Stimulated activated CD8-positive, alpha-beta memory T cell treated with anti-CD3 and anti-CD28 coated beads, Interleukin-7, amount 100 ng/mL, for 1 hour (primary cell): ENCODE data around the gene ZNF276.
A peak's percentile ranks its signal among the peaks of the same experiment; 100 is the strongest.
"Not testable (repeated sequence)": the region's sequence is repeated elsewhere in the genome, so short reads cannot be mapped to it uniquely, and the experiment has no call there.

Source experiments
- DNase-seq, 2 donors: peaks; one replicate each; pipeline ENCODE4 v3.0.0-alpha.2; 2020; ENCODE audit warnings: low read depth in 2 of 2

The ZNF276 gene, protein sequence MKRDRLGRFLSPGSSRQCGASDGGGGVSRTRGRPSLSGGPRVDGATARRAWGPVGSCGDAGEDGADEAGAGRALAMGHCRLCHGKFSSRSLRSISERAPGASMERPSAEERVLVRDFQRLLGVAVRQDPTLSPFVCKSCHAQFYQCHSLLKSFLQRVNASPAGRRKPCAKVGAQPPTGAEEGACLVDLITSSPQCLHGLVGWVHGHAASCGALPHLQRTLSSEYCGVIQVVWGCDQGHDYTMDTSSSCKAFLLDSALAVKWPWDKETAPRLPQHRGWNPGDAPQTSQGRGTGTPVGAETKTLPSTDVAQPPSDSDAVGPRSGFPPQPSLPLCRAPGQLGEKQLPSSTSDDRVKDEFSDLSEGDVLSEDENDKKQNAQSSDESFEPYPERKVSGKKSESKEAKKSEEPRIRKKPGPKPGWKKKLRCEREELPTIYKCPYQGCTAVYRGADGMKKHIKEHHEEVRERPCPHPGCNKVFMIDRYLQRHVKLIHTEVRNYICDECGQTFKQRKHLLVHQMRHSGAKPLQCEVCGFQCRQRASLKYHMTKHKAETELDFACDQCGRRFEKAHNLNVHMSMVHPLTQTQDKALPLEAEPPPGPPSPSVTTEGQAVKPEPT

DNA sequence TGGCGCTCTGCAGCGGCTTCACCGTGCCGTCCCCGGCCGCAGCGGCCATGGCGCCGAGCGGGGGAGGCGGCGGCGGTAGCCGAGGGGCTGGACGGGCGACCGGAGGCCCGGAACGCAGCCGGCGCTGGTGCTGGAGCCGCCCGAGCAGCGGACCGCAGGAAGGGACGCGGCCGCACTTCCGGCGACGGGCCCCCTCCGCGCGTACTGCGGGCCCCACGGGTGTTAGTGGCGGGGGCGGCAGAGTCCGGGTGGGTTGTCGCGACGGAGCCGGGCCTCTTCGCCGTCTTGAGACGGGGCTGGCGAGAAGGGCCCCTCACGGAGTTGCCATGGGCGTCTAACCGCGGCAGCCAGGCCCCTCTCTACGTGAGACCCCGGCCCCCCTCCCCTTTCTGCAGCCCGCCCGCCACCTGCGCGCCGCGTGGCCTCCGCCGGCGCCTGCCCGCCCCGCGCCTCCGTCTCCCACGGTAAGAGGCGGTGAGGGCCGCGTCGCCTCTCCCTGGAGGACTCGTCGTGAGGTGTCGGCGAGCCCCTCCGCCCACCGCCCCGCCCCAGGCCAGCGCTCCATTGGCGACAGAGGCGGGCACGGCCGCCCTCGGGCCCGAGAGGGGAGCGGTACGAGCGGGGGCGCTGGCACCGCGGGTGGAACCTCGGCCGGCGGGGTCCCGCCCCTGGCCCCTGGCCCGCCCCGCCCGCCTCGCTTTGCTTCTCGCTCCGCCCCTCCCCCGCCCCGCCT, at the start of gene ZNF276, which contains the start of gene VPS9D1:
Gene ZNF276, plus strand, starts transcription at position 725 of the 733 bp plus-strand sequence. CDS start 104 bp downstream, outside the sequence.
Gene VPS9D1, minus strand, starts transcription at position 86 of the 733 bp plus-strand sequence. Its CDS starts 37 bp downstream, at position 49.
- peak; percentile 63 to 74 for DNase-seq

DNA sequence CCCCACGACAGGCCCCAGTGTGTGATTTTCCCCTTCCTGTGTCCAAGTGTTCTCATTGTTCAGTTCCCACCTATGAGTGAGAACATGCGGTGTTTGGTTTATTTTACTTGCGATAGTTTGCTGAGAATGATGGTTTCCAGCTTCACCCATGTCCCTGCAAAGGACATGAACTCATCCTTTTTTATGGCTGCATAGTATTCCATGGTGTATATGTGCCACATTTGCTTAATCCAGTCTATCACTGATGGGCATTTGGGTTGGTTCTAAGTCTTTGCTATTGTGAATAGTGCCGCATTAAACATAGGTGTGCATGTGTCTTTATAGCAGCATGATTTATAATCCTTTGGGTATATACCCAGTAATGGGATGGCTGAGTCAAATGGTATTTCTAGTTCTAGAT, 49.8 kb upstream of the ZNF276 start:
- DNase-seq: not testable (repeated sequence)

DNA sequence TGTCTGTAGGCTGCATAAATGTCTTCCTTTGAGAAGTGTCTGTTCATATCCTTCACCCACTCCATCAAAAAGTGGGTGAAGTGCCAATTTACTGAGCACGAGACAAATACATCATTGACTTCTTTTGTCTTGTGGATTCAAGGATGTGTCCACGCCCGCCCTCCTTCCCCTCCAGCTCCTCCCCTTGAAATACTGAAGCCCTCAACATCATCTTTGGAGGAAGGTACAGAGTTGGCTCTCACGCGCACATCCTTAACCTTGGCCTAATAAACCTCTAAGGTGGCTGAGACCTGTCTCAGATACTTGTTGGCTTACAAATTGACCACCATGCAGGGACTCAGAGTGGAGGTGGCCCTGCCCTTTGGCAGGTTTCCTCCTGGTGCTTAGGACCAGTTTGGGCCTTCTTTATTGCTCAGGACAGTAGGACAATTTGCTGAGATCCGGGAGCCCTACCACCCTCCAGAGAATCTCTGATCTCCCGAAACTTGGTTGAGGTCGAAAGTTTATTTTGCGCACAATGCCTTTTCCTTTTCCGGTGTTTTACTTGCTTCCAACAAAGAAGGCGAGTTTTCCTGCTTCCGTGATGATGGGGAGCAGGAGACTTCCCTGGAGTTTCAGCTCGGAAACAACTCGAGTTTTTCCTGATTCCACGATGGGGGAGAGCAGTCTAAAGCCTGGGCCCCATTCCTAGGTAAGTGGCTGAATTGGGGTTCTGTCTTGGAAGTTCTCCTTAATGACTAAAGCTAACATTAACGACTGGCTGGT, 49.0 kb upstream of the ZNF276 start:
- DNase-seq: no peak

DNA sequence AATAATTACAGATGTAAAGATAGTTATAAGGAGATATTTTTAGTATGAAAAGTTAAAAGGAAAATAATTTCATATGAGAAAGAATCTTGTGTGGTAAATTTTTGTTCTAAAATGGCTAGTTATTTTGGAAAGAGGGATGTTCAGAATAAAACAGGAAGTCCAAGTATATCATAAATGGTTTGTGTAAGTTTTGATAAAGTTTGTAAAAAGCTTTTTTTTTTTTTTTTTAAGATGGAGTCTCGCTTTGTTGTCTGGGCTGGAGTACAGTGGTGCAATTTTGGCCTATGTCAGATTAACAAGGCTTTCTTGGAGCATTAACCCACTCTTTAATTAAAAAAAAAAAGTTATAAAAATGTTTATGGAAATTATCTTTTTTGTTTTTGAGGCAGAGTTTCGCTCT, 43.1 kb upstream of the ZNF276 start:
- no peak for DNase-seq

DNA sequence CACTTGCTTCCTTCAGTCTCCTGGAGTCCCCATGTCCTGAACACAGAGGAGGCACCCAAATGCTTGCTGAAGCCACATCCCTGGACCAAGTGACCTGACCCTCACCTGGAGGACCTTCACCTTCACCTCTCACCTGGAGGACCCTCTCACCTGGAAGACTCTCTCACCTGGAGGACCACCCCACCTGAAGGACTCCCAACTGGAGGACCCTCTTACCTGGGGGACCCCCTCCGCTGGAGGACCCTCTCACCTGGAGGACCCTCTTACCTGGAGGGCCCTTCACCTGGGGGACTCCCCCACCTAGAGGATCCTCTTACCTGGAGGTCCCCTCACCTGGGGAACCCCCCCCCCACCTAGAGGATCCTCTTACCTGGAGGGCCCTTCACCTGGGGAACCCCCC, 35.4 kb upstream of the ZNF276 start:
- DNase-seq: no peak

DNA sequence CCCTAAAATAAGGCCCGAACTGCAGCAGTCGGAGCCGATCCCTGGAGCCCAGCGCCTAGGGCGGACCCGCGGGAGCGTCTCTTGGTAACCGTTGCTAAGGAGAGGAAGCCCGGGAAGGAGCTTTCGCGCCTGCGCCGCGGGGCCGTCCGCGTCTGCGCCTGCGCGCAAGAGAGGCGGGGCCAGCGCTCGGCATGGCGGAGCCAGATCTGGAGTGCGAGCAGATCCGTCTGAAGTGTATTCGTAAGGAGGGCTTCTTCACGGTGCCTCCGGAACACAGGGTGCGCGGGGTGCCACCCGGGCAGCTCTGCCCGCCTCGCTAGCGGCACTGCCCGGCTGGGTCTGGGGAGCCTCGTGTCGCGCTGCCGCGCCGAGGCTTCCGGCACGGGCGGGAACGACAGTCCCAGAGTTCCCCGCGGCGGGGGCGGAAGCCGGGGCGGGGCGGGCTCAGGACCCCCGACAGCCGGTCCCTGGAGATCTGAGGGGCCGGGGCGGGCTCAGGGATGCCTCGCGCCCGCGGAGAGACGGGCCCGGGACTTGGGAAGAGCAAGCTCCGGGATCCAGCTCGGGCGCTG, 34.7 kb upstream of the ZNF276 start, which contains the start of gene CDK10:
Gene CDK10, plus strand, starts transcription at position 170 of the 572 bp plus-strand sequence. Its CDS starts 22 bp downstream, at position 192.
- DNase-seq: peak; percentile 82 to 85

DNA sequence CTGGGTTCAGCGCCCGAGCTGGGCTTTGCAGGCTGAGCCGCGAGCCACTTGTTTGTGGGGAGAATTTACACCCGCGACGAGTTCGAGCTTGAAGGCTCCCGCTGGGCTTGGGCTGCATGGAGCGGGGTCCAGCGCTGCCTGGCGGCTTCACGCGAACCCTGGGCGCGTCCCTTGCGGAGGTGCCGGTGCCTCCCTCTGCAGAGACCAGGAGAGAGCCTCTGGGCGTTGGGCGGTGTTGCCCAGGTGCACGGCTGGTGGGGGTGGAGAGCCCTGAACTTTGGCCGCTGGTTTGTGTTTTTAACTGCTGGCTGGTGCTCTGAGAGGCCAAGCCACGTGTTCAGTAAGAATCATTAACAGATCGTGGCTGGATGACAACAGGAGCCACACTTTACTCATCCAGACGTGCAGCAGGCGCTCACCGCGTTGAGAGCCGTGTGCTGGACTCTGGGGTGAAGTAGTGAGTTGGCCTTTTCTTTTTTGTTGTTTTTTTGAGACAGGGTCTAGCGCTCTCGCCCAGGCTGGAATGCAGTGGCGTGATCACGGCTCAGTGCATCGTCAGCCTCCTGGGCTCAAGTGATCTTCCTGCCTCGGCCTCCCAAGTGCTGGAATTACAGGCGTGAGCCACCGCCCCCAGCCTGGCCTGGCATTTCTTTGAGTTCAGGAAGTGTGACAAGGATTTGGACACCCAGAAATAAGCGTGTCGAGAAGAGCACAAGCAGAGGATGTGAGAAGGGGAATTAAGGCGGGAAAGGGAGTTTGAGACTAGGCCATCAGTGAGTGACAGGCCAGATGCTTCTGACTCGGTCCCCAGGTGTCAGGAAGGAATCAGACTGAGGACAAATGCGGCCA, 34.0 kb upstream of the ZNF276 start:
- DNase-seq: no peak

DNA sequence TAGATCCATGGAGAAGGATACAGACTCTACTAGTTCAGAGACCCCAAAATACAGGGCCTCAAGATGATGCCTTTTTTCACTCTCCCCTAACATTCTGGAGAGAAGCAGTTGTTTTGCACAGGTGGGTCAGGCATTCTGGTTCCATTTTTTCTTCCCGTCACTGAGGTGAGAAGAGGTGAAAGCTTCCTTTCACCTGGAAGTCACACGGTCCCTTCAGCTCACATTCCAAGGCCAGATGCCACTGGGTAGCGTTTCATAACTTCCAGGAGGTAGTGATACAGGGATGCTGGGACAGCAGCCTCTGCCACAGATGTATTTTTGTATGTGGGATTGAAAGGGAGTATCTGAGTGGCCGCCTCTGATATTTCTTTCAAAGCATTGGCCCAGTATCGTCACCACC, 32.9 kb upstream of the ZNF276 start:
- DNase-seq: no peak

DNA sequence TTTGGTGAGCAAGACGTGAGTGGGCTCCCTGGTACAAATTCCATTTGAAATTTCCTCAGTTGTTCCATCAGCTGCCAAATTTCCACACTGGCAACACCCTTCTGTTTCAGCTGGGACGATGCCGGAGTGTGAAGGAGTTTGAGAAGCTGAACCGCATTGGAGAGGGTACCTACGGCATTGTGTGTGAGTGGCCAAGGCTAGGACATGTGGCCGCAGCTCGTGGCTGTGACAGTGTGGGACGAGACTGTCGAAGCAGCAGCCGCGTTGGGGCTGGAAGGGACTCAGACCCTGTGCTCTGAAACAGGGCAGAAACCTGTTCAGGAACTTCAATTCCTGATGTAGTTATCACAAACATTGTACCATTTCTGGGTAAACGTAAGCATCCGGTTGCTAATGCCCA, 32.2 kb upstream of the ZNF276 start:
- no peak for DNase-seq

DNA sequence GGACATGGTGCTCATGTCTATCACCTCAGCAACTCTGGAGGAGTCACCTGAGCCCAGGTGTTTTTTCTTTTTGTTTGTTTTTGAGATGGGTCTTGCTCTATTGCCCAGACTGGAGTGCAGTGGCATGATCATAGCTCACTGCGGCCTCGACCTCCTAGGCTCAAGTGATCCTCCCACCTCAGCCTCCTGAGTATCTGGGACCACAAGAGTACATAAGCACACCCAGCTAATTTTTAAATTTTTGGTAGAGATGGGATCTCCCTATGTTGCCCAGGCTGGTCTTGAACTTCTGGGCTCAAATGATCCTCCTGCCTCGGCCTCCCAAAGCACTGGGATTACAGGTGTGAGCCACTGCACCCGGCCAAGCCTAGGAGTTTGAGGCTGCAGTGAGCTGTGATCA, 31.7 kb upstream of the ZNF276 start:
- DNase-seq: not testable (repeated sequence)

DNA sequence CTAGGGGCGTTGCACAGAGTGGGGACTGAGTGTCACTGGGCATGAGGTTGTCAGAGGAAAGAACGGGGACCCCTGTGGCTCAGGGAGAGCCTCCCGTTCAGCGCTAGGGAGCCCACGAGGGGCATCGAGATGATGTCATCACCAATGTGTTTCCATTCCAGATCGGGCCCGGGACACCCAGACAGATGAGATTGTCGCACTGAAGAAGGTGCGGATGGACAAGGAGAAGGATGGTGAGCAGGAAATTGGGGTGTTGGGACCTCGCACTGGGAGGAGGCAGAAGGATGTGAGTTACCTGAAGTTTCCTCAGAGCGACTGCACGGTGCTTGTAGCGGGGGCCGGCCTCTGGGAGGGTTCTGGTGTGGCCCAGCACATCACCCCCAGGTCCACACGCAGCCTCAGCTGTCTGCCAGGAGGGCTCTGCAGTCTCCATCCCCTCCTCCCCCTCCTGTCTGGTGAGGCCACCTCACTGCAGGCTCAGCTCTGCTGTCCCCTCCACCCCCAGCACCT, 30.9 kb upstream of the ZNF276 start:
- no peak for DNase-seq

DNA sequence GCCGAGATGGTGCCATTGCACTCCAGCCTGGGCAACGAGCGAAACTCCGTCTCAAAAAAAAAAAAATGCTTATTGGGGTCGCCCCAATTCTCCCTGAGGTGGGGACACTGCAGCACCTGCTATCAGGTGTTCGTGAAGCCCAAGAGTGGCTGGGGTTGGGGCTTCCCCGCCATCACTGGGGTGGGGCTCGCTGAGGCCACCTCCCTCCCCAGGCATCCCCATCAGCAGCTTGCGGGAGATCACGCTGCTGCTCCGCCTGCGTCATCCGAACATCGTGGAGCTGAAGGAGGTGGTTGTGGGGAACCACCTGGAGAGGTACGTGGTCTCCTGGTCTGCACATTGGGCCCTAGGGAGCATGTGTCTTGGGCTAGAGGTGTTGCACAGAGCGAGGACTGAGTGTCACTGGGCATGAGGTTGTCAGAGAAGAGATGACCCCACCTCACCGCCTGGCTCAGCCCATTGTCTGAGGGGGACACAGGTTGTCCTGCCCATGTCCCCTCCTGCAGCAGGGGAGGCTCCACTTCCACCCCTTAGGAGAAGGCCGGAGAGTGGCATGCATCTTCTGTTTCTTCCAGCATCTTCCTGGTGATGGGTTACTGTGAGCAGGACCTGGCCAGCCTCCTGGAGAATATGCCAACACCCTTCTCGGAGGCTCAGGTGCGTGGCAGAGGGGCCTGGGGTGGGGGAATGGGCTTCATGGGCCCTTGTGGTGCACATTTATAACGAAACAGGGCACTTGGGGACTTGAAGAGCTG, 29.9 kb upstream of the ZNF276 start:
- no peak for DNase-seq

DNA sequence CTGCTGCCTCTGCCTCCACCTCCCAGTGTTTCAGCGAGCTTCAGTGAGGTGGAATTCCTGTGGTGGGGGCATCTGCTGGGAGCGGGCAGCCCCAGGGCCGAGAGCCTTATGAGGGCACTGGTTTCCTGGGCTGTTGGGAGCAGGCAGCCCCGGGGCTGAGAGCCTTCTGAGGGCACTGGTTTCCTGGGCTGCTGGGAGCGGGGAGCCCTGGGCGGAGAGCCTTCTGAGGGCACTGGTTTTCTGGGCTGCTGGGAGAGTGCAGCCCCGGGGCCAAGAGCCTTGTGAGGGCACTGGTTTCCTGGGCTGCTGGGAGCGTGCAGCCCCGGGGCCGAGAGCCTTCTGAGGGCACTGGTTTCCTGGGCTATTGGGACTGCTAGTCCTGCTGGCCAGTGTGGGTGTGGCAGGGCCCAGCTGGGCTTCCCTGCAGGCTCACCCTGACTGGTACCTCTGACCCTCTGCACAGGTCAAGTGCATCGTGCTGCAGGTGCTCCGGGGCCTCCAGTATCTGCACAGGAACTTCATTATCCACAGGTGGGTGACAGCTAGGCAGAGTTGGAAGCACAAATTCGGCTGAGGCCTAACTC, 29.3 kb upstream of the ZNF276 start:
- DNase-seq: no peak

DNA sequence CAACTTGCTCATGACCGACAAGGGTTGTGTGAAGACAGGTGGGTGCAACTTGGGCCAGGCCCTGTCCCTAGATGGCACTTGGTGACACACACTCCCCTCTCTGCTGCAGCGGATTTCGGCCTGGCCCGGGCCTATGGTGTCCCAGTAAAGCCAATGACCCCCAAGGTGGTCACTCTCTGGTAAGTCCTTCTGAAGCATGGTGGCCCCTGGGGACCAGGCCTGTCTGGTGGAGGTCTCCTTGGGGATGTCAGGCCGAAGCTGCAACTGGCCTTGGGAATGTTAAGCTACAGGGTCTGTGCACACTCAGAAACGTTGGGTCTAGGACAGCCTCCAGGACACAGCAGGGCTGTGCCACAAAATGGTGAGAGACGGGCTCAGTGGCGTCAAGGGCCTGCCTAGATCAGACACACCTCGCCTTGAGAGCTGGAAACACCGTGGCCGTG, 28.0 kb upstream of the ZNF276 start:
- DNase-seq: no peak

DNA sequence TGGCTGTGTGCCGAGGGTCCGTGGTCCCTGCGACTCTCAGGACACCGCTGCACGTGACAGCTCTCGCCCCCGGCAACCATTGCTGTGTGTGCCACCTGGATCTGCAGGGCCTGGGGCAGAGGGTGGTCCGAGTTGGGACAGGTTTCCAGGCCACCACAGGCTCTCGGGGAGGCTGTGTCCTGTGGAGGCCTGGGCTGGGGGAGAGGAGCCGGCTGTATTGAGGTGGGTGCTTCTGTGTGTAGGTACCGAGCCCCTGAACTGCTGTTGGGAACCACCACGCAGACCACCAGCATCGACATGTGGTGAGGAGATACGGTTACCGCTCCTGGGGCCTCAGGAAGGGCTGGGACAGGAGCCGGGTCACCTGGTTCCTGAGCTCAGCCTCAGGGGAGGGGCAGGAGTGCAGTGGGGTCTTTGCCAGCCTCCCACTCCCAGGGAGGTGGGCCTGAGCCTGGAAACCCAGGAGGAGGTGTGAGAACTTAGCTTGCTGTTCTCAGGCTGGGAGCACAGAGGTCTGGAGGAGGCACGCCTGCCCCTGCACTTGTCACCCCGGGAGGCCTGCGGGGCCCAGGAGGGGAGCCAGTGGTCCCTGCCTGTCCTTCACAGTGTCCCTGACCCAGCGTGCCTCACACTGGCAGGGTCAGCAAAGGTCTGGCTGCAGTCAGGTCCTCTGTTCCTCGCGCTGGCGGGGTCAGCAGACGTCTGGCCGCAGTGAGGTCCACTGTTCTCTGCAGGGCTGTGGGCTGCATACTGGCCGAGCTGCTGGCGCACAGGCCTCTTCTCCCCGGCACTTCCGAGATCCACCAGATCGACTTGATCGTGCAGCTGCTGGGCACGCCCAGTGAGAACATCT, 27.2 kb upstream of the ZNF276 start:
- DNase-seq: no peak

DNA sequence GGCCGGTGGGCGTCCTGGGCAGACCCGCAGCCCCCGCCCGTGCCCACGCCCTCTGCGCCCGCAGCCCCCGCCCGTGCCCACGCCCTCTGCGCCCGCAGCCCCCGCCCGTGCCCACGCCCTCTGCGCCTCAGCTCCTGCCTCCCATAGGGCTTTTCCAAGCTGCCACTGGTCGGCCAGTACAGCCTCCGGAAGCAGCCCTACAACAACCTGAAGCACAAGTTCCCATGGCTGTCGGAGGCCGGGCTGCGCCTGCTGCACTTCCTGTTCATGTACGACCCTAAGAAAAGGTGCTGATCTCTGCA, 26.6 kb upstream of the ZNF276 start:
- not testable (repeated sequence) for DNase-seq

DNA sequence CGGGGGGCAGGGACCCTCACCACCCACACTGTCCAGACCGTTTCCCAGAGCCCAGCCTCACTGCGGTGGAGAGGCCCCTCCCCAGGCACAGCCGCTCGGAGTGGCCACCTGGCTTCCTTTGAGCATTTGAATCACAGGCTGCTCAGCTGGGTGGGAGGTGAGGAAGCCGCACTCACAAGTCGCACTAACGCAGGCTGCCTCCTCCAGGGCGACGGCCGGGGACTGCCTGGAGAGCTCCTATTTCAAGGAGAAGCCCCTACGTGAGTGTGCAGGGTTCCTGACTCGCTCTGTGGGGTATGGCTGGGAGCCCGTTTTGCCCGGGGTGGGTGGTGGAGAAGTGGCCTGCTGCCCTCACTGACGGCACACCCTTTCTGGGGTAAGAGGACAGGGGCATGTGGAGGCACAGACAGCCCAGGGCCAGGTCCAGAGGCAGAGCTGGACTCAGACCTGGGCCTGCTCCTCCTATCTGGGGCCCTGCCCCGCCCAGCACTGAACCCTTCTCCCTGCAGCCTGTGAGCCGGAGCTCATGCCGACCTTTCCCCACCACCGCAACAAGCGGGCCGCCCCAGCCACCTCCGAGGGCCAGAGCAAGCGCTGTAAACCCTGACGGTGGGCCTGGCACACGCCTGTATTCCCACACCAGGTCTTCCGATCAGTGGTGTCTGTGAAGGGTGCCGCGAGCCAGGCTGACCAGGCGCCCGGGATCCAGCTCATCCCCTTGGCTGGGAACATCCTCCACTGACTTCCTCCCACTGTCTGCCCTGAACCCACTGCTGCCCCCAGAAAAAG, 26.1 kb upstream of the ZNF276 start:
- no peak for DNase-seq
